HG02852 (cell line): ENCODE data around the gene PLPP7.

ENCODE experiments used
- ATAC-seq: cut with Tn5 transposase; IDR thresholded peaks from one replicate; pipeline ENCODE4 v1.9.1; 2021; ENCODE audit warnings: mild to moderate bottlenecking, moderate library complexity; ENCODE audit not compliant: unreplicated experiment

Gene PLPP7

DNA sequence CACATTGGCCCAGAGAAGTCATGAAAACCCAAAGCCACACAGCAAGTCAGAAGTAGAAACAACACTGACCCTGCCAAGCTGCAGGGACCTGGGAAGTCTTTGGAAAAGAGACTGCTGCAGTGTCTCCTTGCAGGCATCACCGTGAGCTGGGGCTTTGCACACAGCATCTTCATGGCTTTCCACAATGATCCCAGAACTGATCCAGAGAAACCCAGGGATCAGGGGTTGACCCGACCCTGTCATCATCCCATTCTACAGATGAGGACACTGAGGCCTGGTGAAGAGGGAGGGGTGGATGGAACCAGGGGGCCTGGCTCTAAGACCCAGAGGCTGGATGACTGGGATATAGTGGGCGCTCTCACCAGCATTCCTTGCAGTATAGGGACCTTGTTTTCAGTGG is 8.9 kb upstream of the PLPP7 start:
- no peak for ATAC-seq

DNA sequence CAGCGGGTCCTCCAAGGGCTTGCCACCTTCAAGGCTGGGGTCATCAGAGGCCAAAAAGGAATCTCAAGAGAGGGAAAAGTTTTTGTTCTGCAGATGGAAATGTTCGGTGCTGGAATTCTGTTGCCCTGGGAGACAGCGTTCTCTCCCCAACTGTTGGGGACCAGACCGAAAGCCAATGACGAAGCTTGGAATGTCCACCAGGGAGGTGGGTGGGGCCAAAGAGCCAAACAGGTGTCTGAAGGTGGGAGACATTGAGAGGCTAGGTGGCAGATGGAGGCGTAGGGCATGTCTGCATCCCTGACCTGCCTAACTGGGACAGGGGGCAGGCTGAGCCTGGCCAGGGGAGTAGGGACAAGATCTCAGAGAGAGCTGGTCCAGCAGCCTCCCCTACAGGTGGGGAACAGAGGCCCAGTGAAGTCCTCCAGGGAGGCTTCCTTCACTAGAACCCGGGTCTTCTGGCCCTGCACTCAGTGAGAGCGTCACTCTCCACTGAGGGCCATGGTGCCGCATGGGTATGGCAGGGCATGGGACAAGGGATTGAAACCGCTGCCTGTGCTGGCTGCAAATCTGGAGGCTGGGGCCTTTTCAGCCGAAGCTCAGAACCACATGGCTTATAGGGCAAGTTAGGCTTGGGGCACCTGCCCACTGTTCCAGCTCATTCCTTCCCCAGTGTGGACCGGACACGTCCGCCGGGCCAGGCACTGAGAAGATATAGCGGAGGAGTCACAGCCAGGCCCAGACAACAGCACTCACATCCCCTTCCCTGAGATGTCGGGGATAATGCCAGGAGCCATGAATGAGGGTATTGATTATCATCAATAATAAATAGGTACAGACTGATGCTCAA is 8.2 kb upstream of the PLPP7 start:
- no peak for ATAC-seq

DNA sequence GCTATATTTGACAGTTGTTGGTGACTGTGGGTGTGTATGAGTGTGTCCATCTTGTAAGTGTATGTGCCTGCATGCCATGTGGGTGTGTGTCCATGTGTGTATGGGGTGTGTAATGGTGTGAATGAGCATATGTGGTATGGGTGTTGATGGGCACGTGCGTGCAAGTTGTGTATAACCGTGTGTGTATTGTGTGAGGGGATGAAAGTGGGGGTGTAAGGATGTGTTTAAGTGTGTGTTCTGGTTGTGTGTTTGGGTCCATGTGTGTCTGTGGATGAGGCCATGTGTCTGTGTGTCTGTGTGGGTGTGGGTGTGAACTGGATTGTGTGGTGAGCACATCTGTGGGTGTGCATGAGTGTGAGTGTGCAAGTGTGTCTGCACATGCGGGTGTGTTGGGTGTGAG is 7.3 kb upstream of the PLPP7 start:
- ATAC-seq = no peak

DNA sequence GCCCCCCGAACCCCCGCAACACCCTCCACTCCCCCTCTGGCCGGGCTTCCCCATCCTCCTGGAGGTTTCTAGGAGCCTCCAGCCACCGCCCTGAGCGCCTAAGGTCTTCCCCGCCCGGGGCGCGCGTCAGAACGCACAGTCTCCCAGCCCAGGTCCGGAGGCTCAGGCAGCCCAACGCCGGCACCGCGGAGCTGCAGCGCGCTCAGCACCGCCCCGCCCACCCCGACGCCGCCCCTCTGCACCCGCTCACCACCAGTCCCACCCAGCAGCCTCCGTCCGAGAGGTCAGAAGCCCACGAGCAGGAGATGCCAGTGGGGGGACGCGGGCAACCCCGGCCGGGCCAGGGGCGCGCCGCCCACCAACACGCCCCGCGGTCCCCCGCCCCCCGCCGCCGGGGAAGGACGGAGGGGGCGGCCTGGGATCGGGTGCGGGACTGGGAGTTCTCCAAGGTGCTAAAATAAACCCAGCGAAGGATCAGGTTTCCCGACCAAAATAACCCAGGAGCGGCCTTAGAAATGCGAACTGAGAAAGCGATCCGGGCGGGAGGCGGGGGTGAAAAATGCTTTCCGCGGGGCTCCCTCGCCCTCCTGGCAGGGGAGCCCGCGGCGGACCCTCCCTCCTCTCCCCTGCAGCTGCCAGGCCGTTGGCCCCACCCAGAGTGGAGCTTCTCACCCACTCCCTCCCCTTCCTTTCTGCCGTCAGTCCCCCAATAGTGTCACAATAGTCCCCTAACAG is 6.7 kb upstream of the PLPP7 start:
- no peak for ATAC-seq

DNA sequence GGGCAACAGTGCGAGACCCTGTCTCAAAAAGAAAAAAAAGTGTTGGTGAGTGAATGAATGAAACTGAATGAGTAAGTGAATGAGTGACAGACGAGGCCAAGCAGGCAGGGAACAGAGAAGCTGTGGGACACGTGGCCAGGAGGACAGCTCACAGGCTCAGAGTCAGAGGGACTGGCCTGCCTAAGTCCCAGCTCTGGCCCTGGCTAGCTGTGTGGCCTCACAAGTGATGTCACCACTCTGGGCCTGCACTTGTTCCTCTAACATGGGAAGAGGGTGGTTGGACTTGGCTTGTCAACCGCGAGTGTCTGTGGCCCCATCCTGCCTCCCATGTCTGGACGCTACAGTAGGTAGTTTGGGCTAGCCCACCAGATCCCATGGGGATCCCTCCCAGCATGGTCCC is 4.7 kb upstream of the PLPP7 start:
- ATAC-seq = no peak

DNA sequence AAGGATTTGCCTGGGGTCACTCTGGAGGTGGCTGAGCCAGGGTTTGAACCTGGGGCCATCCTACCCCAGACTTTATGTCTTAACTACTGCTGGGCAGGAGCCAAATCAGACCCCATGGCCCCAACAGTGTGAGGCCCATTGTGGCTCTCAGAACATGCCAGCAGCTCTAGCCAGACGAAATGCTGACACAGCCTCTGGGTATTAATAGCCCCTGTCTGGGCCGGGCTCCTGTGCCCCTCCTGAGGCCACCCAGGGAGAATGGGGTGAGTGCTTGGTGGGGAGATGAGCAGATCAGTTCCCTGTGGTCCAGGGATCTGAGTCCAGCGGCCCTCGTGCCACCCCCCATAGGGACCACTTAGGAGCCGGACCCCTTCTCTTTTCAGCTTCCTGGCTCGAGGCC is 2.2 kb upstream of the PLPP7 start:
- ATAC-seq = no peak

DNA sequence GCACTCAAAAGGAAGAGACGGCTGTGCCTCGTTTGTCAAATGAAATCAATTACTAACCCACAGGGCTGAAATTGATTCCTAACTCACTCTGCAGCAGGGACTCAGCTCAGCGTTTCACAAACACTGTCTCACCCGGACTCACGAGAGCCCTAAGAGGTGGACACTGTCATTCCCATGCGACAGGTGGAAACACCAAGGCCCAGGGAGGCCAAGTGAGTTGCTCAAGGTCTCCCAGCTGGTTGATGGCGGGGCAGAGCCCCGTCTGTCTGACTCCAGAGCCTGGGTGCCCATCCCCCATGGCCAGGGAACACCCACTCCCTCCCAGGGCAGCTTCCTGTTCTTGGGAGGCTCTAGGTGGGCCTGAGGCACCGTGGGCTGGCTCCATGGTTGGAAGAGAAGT is 1.3 kb upstream of the PLPP7 start:
- ATAC-seq = no peak

DNA sequence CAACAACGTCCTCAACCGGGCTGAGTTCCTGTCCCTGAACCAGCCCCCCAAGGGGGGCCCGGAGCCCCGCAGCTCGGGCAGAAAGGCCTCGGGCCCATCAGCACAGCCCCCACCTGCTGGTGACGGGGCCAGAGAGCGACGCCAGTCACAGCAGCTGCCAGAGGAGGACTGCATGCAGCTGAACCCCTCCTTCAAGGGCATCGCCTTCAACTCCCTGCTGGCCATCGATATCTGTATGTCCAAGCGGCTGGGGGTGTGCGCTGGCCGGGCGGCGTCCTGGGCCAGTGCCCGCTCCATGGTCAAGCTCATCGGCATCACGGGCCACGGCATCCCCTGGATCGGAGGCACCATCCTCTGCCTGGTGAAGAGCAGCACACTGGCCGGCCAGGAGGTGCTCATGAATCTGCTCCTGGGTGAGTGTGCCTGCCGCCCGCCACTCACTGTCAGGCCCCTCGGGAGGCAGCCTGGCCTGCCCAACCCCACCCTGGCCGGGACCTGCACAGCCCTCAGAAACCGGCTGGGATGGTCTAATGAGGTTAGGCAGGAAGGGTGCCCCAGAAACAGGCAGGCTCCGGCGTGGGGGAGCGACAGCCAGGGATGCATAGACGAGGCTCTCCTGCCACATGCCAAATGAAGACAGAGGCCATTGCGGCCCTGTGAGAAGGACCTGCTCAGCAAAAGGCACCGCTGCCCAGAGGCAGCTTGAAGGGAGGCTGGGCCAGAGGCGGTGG is 678 bp downstream of the PLPP7 start:
- ATAC-seq = no peak

DNA sequence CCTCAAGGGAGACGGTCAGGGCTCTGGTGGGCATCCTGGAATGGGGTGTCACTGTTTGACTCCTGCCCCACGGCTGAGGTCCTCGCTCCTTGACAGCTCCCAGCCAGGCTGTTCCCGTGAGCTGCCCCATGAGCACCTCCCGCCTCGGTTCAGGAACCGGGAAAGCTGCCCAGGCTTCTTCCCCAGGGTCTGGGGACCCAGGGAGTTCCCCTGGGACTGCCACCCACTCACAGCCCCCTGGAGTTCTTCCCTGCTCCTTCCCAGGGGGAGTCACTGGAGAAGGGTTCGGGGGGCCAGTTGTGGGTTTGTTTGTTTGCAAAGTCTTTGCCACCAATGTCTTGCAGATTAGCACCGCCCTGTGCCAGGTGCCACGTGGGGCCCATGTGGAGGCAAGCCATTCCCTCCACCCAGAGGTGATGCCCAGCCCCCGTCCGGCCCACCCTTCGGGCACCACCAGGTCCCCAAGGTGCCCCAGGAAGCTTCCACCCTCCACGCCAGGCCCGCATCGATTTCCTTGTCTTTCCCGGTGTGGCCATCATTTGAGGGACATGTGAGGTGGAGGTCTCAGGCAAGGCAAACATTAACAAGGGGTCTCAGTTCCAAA is 1.3 kb downstream of the PLPP7 start:
- no peak for ATAC-seq

DNA sequence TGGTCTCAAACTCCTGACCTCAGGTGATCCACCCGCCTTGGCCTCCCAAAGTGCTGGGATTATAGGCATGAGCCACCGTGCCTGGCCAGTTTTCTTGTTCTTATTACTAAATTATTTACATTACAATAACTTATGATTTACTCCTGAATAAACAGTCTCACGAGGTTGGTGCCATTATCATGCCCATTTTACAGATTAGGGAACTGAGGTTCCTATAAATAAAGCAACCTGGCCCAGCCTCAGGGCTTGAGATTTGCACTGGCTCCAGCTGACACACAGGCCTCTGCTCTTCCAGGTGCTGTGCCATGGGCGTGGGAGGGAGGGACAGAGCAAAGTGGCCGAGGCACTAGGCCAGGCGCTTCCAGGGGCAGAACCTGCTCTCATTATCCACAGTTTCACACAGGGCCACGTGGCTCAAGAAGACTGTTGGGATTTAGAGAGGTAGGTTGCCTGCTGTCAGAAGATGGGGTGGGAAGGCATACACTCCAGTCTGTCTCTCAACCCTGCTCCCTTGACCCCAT is 2.3 kb downstream of the PLPP7 start:
- ATAC-seq = no peak

DNA sequence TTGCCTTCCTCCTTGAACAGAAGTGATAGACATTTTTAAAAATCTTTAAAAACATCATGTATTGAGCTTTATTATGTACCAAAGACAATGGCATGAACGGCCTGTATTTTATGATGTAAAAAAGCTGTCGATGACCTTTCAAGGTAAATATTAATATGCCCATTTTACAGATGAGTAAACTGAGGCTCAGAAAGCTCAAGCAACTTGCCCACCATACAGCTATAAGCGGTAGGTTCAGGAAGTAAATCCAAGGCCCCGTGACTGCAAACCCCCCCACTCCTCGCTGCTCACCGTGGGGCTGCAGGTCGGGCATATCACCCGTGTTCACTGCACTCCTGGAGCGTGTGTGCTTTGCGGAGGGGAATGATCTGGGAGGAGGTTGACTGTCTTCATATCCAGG is 3.4 kb downstream of the PLPP7 start:
- ATAC-seq = no peak

DNA sequence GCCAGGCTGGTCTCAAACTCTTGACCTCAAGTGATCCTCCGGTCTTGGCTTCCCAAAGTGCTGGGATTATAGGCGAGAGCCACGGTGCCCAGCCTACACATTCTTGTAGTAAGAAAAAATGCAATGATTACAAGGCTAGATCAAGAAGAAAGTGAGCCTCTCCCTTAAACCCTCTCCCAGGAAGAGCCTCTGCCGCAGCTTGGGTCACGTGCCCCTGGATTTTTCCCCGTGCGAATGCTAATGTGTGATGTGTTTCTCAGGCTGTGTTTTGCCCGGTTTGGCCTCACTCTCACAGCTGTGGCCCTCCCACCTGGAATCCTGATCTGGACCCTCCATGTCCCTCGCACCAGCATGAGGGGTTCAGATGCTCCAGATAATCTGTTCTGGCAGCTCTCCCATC is 6.9 kb downstream of the PLPP7 start:
- ATAC-seq = no peak

DNA sequence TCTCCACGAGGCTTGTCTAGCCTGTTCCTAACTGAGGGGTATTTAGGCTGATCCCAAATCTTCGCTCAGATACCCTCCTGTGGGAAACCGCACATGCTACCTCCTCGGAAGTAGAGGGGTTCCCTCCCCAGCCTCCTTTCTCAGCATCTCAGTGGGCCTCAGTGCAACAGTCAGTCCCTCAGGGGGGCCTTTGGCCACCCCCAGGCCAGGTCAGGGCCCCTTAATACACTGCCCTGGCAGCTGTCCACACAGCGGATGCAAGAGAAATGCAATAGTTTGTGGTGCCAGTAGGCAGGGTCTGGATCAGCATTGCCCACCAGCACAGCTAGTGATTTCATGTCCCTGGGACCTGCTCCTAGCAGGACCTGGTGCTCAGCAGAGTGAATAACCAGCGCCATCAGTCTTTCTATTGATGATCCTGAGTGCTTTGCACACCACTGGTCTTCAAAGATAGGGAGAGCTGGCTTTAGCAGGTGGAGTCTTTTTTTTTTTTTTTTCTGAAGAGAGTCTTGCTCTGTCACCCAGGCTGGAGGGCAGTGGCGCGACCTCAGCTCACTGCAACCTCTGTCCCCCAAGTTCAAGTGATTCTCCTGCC is 7.5 kb downstream of the PLPP7 start:
- no peak for ATAC-seq

DNA sequence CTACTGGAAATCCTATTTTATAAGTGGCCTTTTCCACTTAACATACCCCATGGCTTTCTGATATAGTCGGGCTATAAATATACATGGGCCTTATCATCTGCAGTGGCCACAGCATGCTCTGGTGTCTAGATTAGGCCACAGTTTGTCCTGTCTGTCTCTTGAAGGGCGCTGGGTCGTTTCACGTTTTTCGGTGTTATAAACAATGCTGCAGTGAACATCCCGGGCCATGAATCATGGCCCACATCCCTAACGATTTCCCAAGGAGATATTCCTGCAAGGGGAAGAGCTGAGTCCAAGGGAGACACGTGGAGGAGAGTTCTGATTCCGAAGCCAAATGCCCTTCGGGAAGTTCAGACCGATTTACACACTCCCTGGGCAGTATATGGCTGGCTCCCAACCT is 8.4 kb downstream of the PLPP7 start:
- ATAC-seq = no peak

DNA sequence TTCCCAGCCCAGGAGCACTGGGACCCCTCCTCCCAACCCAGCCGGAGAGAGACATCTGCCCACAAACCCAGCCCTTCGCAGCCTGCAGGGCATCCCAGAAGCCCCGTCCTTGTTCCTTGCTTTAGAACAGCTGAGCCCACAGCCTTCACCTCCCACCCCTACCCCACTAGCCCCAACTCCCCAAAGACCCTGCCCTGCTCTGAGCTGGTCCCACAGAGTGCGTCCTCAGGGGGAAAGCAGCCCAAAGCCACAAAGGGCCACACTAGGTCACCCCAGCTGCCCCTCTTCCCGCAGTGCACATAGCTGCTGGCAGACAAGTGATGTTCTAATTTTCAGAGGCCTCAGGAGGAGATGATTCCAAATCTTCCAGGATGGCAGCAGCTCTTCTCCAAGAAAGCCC is 8.8 kb downstream of the PLPP7 start:
- ATAC-seq = no peak

DNA sequence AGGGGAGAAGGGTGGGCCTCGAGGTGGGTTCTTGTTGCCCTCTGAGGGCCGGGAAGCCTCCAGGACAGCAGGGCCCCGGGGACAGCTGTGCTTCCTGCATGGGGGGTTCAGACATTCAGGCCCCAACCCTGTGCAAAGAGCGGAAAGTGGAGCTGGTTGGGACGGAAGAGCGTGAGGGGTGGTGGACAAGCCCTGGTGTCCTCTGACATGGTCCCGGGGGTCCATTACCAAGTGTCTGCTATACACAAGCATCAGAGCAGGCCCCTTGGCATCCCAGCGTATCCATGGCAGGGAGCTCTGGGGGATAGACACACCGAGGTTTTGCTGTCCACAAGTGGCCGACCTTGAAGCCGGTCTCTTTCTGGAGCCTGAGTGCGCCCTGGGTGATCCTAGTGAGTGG is 9.3 kb downstream of the PLPP7 start:
- ATAC-seq = no peak

DNA sequence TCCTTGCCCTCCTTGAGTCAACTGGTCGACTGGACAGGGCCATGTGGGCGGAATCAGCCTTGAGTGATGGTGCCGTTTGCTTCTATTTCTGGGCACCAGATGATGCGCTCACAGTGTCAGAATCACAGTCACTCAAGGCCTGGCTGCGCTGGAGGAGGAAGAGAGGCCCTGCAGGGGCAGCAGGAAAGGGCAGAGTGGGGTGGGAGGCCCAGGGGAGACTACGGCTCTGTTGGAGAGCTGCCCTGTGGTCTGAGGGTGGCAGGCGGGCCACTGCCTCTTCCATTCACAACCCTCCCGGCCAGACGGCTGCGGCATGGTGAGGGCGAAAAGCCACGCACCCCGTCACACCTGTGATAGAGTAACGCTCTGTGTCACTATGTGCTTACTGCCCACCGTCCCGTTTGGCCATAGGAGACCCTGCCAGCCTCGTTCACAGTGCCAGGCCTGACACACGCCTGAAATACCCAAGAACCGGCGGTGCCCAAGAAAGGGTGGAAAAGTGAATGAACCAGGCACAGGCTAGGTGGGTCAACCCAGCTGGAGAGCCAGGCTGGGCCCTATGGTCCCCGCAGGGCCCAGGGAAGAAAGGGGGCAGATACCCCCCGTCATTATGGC is 9.9 kb downstream of the PLPP7 start:
- no peak for ATAC-seq

DNA sequence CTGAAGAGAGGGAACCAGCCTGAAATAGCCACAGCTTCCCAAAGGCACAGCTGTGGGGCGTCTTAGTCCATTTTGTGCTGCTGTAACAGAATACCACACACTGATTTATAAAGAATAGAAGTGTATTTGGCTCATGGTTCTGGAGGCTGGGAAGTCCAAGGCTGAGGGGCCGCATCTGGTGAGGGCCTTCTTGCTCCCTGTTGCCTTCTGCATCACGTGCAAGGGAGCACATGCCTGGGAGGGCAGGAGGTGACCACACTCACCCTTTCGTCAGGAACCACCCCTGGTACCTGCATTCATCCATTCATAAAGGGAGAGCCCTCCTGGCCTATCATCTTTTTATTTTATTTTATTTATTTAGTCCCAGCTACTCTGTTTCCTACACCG is 10.4 kb downstream of the PLPP7 start:
- ATAC-seq = no peak

DNA sequence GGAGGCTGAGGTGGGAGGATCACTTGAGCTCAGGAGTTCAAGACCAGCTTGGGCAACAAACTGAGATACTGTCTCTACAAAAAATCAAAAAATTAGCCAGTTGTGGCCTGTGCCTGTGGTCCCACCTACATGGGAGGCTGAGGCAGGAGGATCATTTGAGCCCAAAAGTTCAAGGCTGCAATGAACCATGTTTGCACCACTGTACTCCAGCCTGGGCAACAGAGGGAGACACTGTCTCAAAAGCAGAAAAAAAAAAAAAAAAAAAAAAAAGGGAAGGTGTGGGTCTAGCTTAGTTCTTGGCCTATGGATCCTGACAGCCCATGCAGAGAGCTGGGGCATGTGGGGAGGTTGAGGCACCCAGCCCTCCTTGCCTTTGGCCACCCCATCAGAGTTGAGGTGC is 10.9 kb downstream of the PLPP7 start:
- ATAC-seq = no peak
